HFFc6 (cell line): ENCODE data around the gene LMX1B. TPM values are rescaled to one million over a fixed set of nuclear protein-coding genes. Genes with fewer than 3 reads are reported as not detected.

Experiments used
- DNase-seq: peaks from one replicate; pipeline ENCODE4 v3.0.0-alpha.2; 2018
- H3K27ac Mint-ChIP-seq: 2 replicates; pipeline ENCODE4 v1.8.0; 2020; ENCODE audit warnings: mild to moderate bottlenecking, mixed read lengths
- H3K27me3 Mint-ChIP-seq: 2 replicates; pipeline ENCODE4 v1.8.0; 2021; ENCODE audit warnings: mild to moderate bottlenecking, moderate library complexity, mixed read lengths; ENCODE audit not compliant: insufficient read depth
- H3K36me3 Mint-ChIP-seq: 2 replicates; pipeline ENCODE4 v1.8.0; 2021; ENCODE audit warnings: low read depth, mixed read lengths
- H3K4me1 Mint-ChIP-seq: 2 replicates; pipeline ENCODE4 v1.8.0; 2020; ENCODE audit warnings: low read depth, mixed read lengths
- H3K4me3 Mint-ChIP-seq: 2 replicates; pipeline ENCODE4 v1.8.0; 2020; ENCODE audit warnings: mild to moderate bottlenecking, moderate library complexity, mixed read lengths
- H3K9me3 Mint-ChIP-seq: 2 replicates; pipeline ENCODE4 v1.8.0; 2020; ENCODE audit warnings: mild to moderate bottlenecking, mixed read lengths
- total RNA-seq, 6 experiments: library from RNA; stranded (reverse); fragmentation: NEBNext Ultra II Directional; extraction: Animal tissue kit (Norgen Biotek cat#: 25700); gene quantifications; 2 replicates in 1 of 6; 3 replicates in 5 of 6; pipeline ENCODE4 v1.2.3, GENCODE V29; 2021
- TF ChIP-seq, protein P1 (sequence below): fragments of 200-600 bp; sonication (generic); IDR thresholded peaks from 2 replicates; pipeline ENCODE4 v1.5.0; 2021; ENCODE audit warnings: antibody characterized with exemption, mild to moderate bottlenecking

LMX1B gene
- total RNA-seq, 6 experiments from 2014 or later, result not detected

DNA sequence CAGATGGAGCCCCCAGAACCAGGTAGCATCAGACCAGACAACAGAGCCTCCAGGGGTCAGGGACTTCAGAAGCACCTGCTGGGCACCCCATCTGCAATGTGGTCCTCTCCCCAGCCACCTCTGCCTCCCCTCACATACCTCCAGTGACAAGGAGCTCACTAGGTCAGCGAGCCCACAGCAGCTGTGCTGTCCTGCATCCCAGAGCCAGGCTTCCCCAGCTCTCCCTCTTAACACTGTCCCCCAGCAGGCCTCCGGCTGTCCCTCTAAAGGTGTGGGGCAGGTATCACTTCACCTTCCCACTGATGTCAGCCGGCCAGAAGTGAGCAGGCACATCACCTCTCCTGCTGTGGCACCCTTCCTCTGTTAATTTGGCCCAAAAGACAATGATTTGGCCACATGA is 83.6 kb downstream of the LMX1B start:
- no peak overlapping the region for H3K4me3 Mint-ChIP-seq
- no peak for DNase-seq
- H3K4me1 Mint-ChIP-seq, result no peaks in the 10 kb centered on the region
- no peaks in the 10 kb centered on the region for H3K9me3 Mint-ChIP-seq
- TF ChIP-seq, protein P1, sequence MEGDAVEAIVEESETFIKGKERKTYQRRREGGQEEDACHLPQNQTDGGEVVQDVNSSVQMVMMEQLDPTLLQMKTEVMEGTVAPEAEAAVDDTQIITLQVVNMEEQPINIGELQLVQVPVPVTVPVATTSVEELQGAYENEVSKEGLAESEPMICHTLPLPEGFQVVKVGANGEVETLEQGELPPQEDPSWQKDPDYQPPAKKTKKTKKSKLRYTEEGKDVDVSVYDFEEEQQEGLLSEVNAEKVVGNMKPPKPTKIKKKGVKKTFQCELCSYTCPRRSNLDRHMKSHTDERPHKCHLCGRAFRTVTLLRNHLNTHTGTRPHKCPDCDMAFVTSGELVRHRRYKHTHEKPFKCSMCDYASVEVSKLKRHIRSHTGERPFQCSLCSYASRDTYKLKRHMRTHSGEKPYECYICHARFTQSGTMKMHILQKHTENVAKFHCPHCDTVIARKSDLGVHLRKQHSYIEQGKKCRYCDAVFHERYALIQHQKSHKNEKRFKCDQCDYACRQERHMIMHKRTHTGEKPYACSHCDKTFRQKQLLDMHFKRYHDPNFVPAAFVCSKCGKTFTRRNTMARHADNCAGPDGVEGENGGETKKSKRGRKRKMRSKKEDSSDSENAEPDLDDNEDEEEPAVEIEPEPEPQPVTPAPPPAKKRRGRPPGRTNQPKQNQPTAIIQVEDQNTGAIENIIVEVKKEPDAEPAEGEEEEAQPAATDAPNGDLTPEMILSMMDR, result no peak
- H3K27me3 Mint-ChIP-seq, result peaks cover 31% of the 10 kb centered on the region
- H3K27ac Mint-ChIP-seq, result no peak overlapping the region
- no peaks in the 10 kb centered on the region for H3K36me3 Mint-ChIP-seq

DNA sequence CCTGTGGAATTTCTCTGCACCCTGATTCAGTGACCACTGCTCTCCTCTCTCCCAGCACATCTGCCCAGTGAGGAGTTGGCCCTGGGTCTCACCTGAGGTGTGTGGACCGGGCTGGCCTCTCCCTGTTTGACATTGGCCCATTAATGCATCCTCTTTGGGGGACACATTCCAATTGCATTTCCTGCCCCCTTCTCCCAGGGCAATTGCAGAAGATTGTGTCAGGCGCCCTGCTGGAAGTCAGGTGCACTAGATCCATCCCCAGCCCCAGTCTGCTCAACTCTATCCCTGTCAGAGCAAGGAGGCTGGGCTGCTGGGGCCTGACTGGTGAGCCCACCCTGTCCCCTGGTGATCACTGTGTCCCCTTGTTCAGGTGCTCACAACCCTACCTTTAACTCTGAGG is 84.5 kb downstream of the LMX1B start:
- Mint-ChIP-seq H3K36me3 (no peaks in the 10 kb centered on the region), H3K9me3 (no peaks in the 10 kb centered on the region), H3K27ac (no peak overlapping the region), H3K27me3 (peaks cover 31% of the 10 kb centered on the region), H3K4me1 (no peaks in the 10 kb centered on the region), H3K4me3 (no peak overlapping the region)
- no peak for DNase-seq
- TF ChIP-seq, protein P1, result no peak

DNA sequence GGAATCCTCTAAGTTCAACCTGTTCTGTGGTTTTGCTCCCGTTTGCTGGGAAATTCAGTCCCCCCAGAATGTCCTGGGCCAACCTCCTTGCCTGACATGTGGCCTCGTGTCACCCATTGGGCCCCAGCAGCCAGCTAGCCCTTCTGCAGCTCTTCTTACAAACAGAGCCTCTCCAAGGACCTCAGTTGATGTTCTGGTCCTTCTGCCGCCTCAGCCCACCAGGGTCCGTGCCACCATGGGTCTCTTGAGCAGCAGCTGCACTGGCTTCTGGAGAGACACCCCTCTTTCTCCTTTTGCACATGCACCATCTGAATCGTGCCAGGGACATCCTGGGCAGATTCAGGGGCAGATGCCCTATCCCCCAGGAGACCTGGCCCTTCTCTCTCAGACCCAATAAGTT is 85.0 kb downstream of the LMX1B start:
- Mint-ChIP-seq H3K27me3 (peaks cover 31% of the 10 kb centered on the region), H3K4me3 (no peak overlapping the region)
- DNase-seq, result no peak

DNA sequence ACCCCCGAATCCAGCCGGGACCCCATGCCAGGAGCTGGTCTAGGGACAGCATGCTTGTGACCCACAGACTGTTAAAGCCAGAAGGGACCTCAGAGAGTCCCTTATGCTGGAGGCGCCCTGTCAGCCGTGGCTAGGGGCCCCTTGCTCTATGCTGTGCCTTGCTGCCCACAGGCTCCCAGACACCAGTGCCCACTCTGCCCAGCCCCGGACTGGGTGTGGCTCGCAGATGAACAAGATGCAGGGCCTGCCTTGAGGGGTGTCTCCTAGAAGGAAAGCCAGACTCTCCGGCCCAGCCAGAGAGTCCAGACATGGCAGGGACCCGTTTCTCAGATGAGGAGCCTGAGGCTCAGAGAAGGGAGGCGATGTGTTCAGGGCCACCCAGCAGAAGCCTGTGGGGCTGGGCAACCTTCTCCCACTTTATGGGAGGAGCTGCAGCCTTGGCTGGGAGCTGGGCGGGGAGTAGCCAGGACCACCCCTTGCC is 85.7 kb downstream of the LMX1B start:
- Mint-ChIP-seq H3K4me1 (peaks cover 3% of the 10 kb centered on the region), H3K9me3 (no peaks in the 10 kb centered on the region), H3K36me3 (no peaks in the 10 kb centered on the region), H3K27me3 (peaks cover 29% of the 10 kb centered on the region), H3K27ac (no peak overlapping the region; the same call in 1 of the 2 replicates), H3K4me3 (no peak overlapping the region)
- TF ChIP-seq, protein P1, result no peak
- no peak for DNase-seq

More for the DNA sequence above, 85.0 kb downstream of the LMX1B start:
- no peaks in the 10 kb centered on the region for H3K9me3 Mint-ChIP-seq
- TF ChIP-seq, protein P1, result no peak
- H3K36me3 Mint-ChIP-seq, result no peaks in the 10 kb centered on the region
- H3K4me1 Mint-ChIP-seq, result no peaks in the 10 kb centered on the region
- no peak overlapping the region for H3K27ac Mint-ChIP-seq

DNA sequence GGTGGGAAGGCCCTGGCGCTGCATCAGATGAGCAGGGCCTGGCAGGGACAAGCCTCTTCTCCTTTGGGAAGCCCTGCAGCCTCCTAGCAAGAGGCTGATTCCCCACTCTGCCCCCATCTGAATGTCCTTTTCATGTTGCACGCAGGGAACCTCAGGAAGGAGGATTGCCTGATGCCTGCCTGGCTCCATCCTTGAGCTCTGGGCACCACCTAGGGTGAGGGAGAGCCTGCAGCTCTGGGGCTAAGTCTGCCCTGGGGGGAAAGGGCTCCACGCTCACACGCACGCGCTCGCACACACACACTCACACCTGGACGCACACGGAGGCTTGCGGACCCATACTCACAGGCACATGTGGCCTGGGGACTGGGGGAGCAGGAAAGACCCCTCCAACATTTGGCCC is 86.6 kb downstream of the LMX1B start:
- Mint-ChIP-seq H3K4me1 (peaks cover 12% of the 10 kb centered on the region), H3K9me3 (no peaks in the 10 kb centered on the region), H3K27ac (no peak overlapping the region), H3K36me3 (no peaks in the 10 kb centered on the region), H3K4me3 (no peak overlapping the region), H3K27me3 (peaks cover 31% of the 10 kb centered on the region)
- no peak for DNase-seq
- TF ChIP-seq, protein P1, result no peak
